Ishikawa (cell line): Measurements from ENCODE around the gene IGFBP7.

ENCODE experiments used
- CEBPB ChIP-seq: IDR thresholded peaks from 2 replicates; pipeline ENCODE4 v1.6.1; 2012
- EP300 ChIP-seq: IDR thresholded peaks from 2 replicates; pipeline ENCODE4 v1.6.1; 2012; ENCODE audit warnings: borderline replicate concordance
- MAX ChIP-seq: IDR thresholded peaks from 2 replicates; pipeline ENCODE4 v1.6.1; 2012
- RAD21 ChIP-seq: IDR thresholded peaks from 2 replicates; pipeline ENCODE4 v1.6.1; 2012; ENCODE audit warnings: low read depth
- REST ChIP-seq: IDR thresholded peaks from 2 replicates; pipeline ENCODE4 v1.6.1; 2012; ENCODE audit warnings: low read depth, mild to moderate bottlenecking
- TAF1 ChIP-seq: IDR thresholded peaks from 2 replicates; pipeline ENCODE4 v1.6.1; 2012; ENCODE audit warnings: low read depth, mild to moderate bottlenecking
- USF1 ChIP-seq: IDR thresholded peaks from 2 replicates; pipeline ENCODE4 v1.6.1; 2012
- YY1 ChIP-seq: IDR thresholded peaks from 2 replicates; pipeline ENCODE4 v1.6.1; 2012; ENCODE audit warnings: low read depth

GRCh38 chr4:57147335-57148060, 37.3 kb upstream of the IGFBP7 start:
- TF ChIP-seq MAX = no peak
- TF ChIP-seq TAF1 = no peak
- no peak for TF ChIP-seq EP300
- no peak for TF ChIP-seq USF1
- TF ChIP-seq CEBPB = no peak
- TF ChIP-seq REST = no peak
- no peak for TF ChIP-seq RAD21
- TF ChIP-seq YY1 = no peak
